IPS-20b (cell line): ENCODE data around the gene ANKK1.

ENCODE experiments used
- H3K27ac ChIP-seq: one replicate; pipeline ENCODE4 v1.5.1; 2013; ENCODE audit warnings: low read length
- H3K27me3 ChIP-seq: 2 replicates; pipeline ENCODE4 v1.6.1; 2013; ENCODE audit warnings: mild to moderate bottlenecking, low read length, inconsistent platforms; ENCODE audit not compliant: insufficient read depth
- H3K36me3 ChIP-seq: 2 replicates; pipeline ENCODE4 v1.6.1; 2013; ENCODE audit warnings: low read depth, mild to moderate bottlenecking, inconsistent platforms, low read length, moderate library complexity; ENCODE audit not compliant: insufficient read depth
- H3K4me1 ChIP-seq: 2 replicates; pipeline ENCODE4 v1.6.1; 2013; ENCODE audit warnings: mild to moderate bottlenecking, control low read depth, inconsistent platforms, low read length, moderate library complexity; ENCODE audit not compliant: insufficient read depth
- H3K4me3 ChIP-seq: 2 replicates; pipeline ENCODE4 v1.5.1; 2013; ENCODE audit warnings: mild to moderate bottlenecking, low read length, inconsistent platforms
- H3K9ac ChIP-seq: 2 replicates; pipeline ENCODE4 v1.6.1; 2013; ENCODE audit warnings: low read depth, mild to moderate bottlenecking, inconsistent platforms, low read length, moderate library complexity
- H3K9me3 ChIP-seq: 2 replicates; pipeline ENCODE4 v1.6.1; 2013; ENCODE audit warnings: mild to moderate bottlenecking, low read depth, low read length, inconsistent platforms; ENCODE audit not compliant: insufficient read depth

The ANKK1 gene

GRCh38 chr11:113387605-113388211 lies at the start of gene ANKK1:
Gene ANKK1 (plus strand): TSS chr11:113387779. CDS start chr11:113387885, 106 bp downstream.
- Histone ChIP-seq H3K4me3 (peak within 1 kb of the TSS; percentile 53; the same call in 1 of the 2 replicates), H3K36me3 (no peaks in the 10 kb centered on the region), H3K9me3 (no peaks in the 10 kb centered on the region), H3K9ac (peak within 1 kb of the TSS; percentile 37; the same call in 1 of the 2 replicates), H3K4me1 (0 out of 2 replicates have a peak, but pooled peaks cover 2% of the 10 kb centered on the region), H3K27me3 (peaks cover 13% of the 10 kb centered on the region), H3K27ac (no peak within 1 kb of the TSS)

GRCh38 chr11:113338730-113339129 lies 48.8 kb upstream of the ANKK1 start:
- Histone ChIP-seq H3K9ac (no peak overlapping the region), H3K27me3 (no peaks in the 10 kb centered on the region), H3K4me3 (no peak overlapping the region), H3K4me1 (no peaks in the 10 kb centered on the region), H3K9me3 (no peaks in the 10 kb centered on the region), H3K27ac (no peak overlapping the region), H3K36me3 (peaks cover 8% of the 10 kb centered on the region; the same call in 1 of the 2 replicates)

- Histone ChIP-seq H3K36me3 (peaks cover 8% of the 10 kb centered on the region; the same call in 1 of the 2 replicates), H3K27ac (no peak overlapping the region), H3K9me3 (no peaks in the 10 kb centered on the region), H3K4me3 (no peak overlapping the region), H3K4me1 (no peaks in the 10 kb centered on the region), H3K9ac (no peak overlapping the region), H3K27me3 (no peaks in the 10 kb centered on the region)
Observed at GRCh38 chr11:113339929-113340589, 47.5 kb upstream of the ANKK1 start.

- H3K4me1 ChIP-seq: no peaks in the 10 kb centered on the region
- no peaks in the 10 kb centered on the region for H3K27me3 ChIP-seq
- no peak overlapping the region for H3K27ac ChIP-seq
- no peak overlapping the region for H3K9ac ChIP-seq
- H3K9me3 ChIP-seq: no peaks in the 10 kb centered on the region
- peaks cover 8% of the 10 kb centered on the region; the same call in 1 of the 2 replicates for H3K36me3 ChIP-seq
- no peak overlapping the region for H3K4me3 ChIP-seq
Observed at GRCh38 chr11:113341388-113342165, 46.0 kb upstream of the ANKK1 start.

GRCh38 chr11:113345978-113346377 lies 41.6 kb upstream of the ANKK1 start:
- no peaks in the 10 kb centered on the region for H3K9me3 ChIP-seq
- no peak overlapping the region for H3K9ac ChIP-seq
- H3K4me3 ChIP-seq: no peak overlapping the region
- H3K27ac ChIP-seq: no peak overlapping the region
- no peaks in the 10 kb centered on the region for H3K4me1 ChIP-seq
- H3K27me3 ChIP-seq: no peaks in the 10 kb centered on the region
- H3K36me3 ChIP-seq: no peaks in the 10 kb centered on the region

- H3K9me3 ChIP-seq: no peaks in the 10 kb centered on the region
- no peak overlapping the region for H3K4me3 ChIP-seq
- H3K9ac ChIP-seq: no peak overlapping the region
- H3K4me1 ChIP-seq: no peaks in the 10 kb centered on the region
- H3K27me3 ChIP-seq: no peaks in the 10 kb centered on the region
- H3K27ac ChIP-seq: no peak overlapping the region
- no peaks in the 10 kb centered on the region for H3K36me3 ChIP-seq
Observed at GRCh38 chr11:113349528-113349927, 38.1 kb upstream of the ANKK1 start.

- Histone ChIP-seq H3K36me3 (no peaks in the 10 kb centered on the region), H3K27me3 (no peaks in the 10 kb centered on the region), H3K9me3 (no peaks in the 10 kb centered on the region), H3K4me3 (no peak overlapping the region), H3K9ac (no peak overlapping the region), H3K4me1 (no peaks in the 10 kb centered on the region), H3K27ac (no peak overlapping the region)
Observed at GRCh38 chr11:113350336-113351067, 37.1 kb upstream of the ANKK1 start.

GRCh38 chr11:113351068-113351450 lies 36.5 kb upstream of the ANKK1 start:
- Histone ChIP-seq H3K27me3 (no peaks in the 10 kb centered on the region), H3K4me3 (no peak overlapping the region), H3K27ac (no peak overlapping the region), H3K9ac (no peak overlapping the region), H3K9me3 (no peaks in the 10 kb centered on the region), H3K4me1 (no peaks in the 10 kb centered on the region), H3K36me3 (no peaks in the 10 kb centered on the region)

GRCh38 chr11:113351480-113351879 lies 36.1 kb upstream of the ANKK1 start:
- Histone ChIP-seq H3K27me3 (no peaks in the 10 kb centered on the region), H3K4me3 (no peak overlapping the region), H3K9ac (no peak overlapping the region), H3K27ac (no peak overlapping the region), H3K4me1 (no peaks in the 10 kb centered on the region), H3K9me3 (no peaks in the 10 kb centered on the region), H3K36me3 (no peaks in the 10 kb centered on the region)

GRCh38 chr11:113356203-113356602 lies 31.4 kb upstream of the ANKK1 start:
- Histone ChIP-seq H3K36me3 (no peaks in the 10 kb centered on the region), H3K27ac (no peak overlapping the region), H3K9ac (no peak overlapping the region), H3K4me3 (no peak overlapping the region), H3K27me3 (no peaks in the 10 kb centered on the region), H3K9me3 (no peaks in the 10 kb centered on the region), H3K4me1 (no peaks in the 10 kb centered on the region)

- H3K27me3 ChIP-seq: no peaks in the 10 kb centered on the region
- H3K4me3 ChIP-seq: no peak overlapping the region
- no peaks in the 10 kb centered on the region for H3K36me3 ChIP-seq
- no peak overlapping the region for H3K9ac ChIP-seq
- no peak overlapping the region for H3K27ac ChIP-seq
- no peaks in the 10 kb centered on the region for H3K4me1 ChIP-seq
- no peaks in the 10 kb centered on the region for H3K9me3 ChIP-seq
Observed at GRCh38 chr11:113363406-113363805, 24.2 kb upstream of the ANKK1 start.
